Activated CD4-positive, CD25-positive, alpha-beta regulatory T cell treated with anti-CD3 and anti-CD28 coated beads, Interleukin-2, amount 50 U/mL, for 72 hours (primary cell): ENCODE data around the gene UBE3C.
"Not testable (repeated sequence)": the region's sequence is repeated elsewhere in the genome, so short reads cannot be mapped to it uniquely, and the experiment has no call there.

Experiments
- DNase-seq: peaks from one replicate; pipeline ENCODE4 v3.0.0; 2021

The UBE3C gene

GRCh38 chr7:157132796-157133195 is 5.9 kb upstream of the UBE3C start:
- no peak for DNase-seq

- no peak for DNase-seq
Measured at GRCh38 chr7:157133304-157133703, 5.4 kb upstream of the UBE3C start.

GRCh38 chr7:157136372-157136771 is 2.4 kb upstream of the UBE3C start:
- DNase-seq: no peak

- no peak for DNase-seq
Measured at GRCh38 chr7:157138101-157138423, 664 bp upstream of the UBE3C start.

- DNase-seq: peak; percentile 74
Measured at GRCh38 chr7:157139111-157139809, 534 bp downstream of the UBE3C start.

GRCh38 chr7:157139810-157140510 is 1.2 kb downstream of the UBE3C start:
- no peak for DNase-seq

- no peak for DNase-seq
Measured at GRCh38 chr7:157140511-157140905, 1.8 kb downstream of the UBE3C start.

GRCh38 chr7:157141525-157142060 is 2.9 kb downstream of the UBE3C start:
- DNase-seq: no peak

- no peak for DNase-seq
Measured at GRCh38 chr7:157143788-157144187, 5.1 kb downstream of the UBE3C start.

GRCh38 chr7:157149317-157149716 is 10.6 kb downstream of the UBE3C start:
- DNase-seq: no peak

- DNase-seq: no peak
Measured at GRCh38 chr7:157150882-157151281, 12.2 kb downstream of the UBE3C start.

- DNase-seq: no peak
Measured at GRCh38 chr7:157151626-157152339, 13.1 kb downstream of the UBE3C start.

- DNase-seq: no peak
Measured at GRCh38 chr7:157152391-157152937, 13.7 kb downstream of the UBE3C start.

GRCh38 chr7:157153260-157153659 is 14.5 kb downstream of the UBE3C start:
- DNase-seq: no peak

- DNase-seq: no peak
Measured at GRCh38 chr7:157155959-157156358, 17.2 kb downstream of the UBE3C start.

- DNase-seq: no peak
Measured at GRCh38 chr7:157158400-157158799, 19.7 kb downstream of the UBE3C start.

- not testable (repeated sequence) for DNase-seq
Measured at GRCh38 chr7:157159537-157159936, 20.8 kb downstream of the UBE3C start.

- DNase-seq: no peak
Measured at GRCh38 chr7:157160433-157160832, 21.7 kb downstream of the UBE3C start.

- DNase-seq: no peak
Measured at GRCh38 chr7:157165987-157166386, 27.3 kb downstream of the UBE3C start.

- DNase-seq: no peak
Measured at GRCh38 chr7:157168571-157168970, 29.8 kb downstream of the UBE3C start.

GRCh38 chr7:157176771-157177170 is 38.0 kb downstream of the UBE3C start:
- no peak for DNase-seq

- DNase-seq: no peak
Measured at GRCh38 chr7:157177333-157177982, 38.7 kb downstream of the UBE3C start.

- no peak for DNase-seq
Measured at GRCh38 chr7:157177983-157178381, 39.3 kb downstream of the UBE3C start.
